ENCODE measurements around the gene NPBWR2. TPM values are rescaled to one million over a fixed set of nuclear protein-coding genes. Genes with fewer than 3 reads are reported as not detected.

Gene NPBWR2
- total and polyA plus RNA-seq, 8 donors: not detected

DNA sequence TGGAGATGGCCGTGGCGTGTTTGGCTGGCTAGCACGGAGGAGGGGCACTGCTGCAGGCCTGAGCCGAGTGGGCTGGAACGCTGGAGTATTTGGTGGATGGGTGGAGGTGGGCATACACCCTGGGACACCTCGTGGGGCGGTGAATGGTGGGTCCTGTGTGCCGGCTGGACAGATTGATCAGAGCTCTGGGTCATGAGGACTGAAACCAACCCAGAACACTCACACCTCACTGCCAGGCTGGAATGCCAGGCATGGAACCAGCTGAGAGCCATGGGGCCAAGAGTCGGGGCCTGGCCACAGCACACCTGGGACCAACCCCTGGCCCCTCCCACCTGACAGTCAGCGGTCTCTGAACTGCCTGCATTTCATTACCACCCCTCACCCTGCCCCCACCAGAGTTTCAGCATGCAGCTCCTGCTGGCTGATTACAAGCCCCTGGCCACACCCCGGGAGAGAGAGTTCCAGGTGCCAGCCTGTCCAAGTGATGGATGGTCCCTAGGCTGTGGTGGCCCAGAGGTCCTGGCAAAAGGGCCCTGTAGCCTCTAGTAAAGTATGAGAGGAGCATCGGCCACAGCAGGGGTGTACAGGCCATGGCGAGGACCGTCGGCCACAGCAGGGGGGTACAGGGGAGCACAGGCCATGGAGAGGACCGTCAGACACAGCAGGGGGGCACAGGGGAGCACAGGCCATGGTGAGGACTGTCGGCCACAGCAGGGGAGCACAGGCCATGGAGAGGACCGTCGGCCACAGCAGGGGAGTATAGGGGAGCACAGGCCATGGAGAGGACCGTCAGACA, 3.3 kb downstream of the NPBWR2 start:
- DNase-seq (peak in 3 of 6 donors; percentile 8 to 58 (median 35)), ATAC-seq (no peak), FAIRE-seq (no peak)
- Histone ChIP-seq H3K27me3 (no peaks in the 10 kb centered on the region), H3K4me3 (no peak overlapping the region), H3K9me3 (no peaks in the 10 kb centered on the region), H3K4me1 (peaks cover 0 to 3% (median 0%) of the 10 kb centered on the region in 3 donors), H3K36me3 (no peaks in the 10 kb centered on the region), H3K27ac (no peak overlapping the region)
- TF ChIP-seq, protein P1, sequence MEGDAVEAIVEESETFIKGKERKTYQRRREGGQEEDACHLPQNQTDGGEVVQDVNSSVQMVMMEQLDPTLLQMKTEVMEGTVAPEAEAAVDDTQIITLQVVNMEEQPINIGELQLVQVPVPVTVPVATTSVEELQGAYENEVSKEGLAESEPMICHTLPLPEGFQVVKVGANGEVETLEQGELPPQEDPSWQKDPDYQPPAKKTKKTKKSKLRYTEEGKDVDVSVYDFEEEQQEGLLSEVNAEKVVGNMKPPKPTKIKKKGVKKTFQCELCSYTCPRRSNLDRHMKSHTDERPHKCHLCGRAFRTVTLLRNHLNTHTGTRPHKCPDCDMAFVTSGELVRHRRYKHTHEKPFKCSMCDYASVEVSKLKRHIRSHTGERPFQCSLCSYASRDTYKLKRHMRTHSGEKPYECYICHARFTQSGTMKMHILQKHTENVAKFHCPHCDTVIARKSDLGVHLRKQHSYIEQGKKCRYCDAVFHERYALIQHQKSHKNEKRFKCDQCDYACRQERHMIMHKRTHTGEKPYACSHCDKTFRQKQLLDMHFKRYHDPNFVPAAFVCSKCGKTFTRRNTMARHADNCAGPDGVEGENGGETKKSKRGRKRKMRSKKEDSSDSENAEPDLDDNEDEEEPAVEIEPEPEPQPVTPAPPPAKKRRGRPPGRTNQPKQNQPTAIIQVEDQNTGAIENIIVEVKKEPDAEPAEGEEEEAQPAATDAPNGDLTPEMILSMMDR (IDR thresholded peaks at IDR 0.05): no peak
- intact Hi-C loops (cut with DNase I): no loop called here
- 52 to 69% methylated on average over 19 to 20 of the region's 20 CpGs for WGBS, 2 donors

DNA sequence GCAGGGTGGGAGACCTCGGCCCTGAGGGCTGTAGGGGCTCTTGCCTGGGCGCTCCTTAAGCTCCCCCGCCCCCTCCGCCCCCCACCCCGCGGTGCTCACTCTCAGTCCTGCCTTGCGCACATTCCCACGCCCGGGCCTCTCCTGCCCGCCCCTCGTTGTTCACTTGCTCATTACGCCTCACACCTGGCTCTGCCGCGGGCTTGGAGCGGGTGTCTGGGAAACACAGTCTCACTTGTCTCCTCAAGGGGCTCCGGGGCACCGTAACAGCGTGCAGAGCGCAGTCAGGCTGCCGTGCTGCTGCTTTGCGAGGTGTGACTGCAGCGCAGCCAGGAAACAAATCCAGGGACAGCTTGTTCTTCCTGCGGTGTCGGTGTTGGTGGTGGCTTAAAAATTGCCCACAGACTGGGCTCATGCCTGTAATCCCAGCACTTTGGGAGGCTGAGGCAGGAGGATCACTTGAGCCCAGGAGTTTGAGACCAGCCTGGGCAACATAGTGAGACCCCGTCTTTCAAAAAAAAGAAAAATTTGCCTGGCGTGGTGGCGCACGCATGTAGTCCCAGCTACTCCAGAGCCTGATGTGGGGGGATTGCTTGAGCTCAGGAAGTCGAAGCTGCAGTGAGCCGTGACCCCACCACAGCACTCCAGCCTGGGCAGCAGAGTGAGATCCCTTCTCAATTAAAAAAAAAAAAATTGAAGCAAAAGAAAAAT, 4.6 kb downstream of the NPBWR2 start:
- intact Hi-C loops (cut with DNase I): no loop called here
- TF ChIP-seq, protein P1 (IDR thresholded peaks at IDR 0.05): no peak
- Histone ChIP-seq H3K4me1 (peaks cover 0 to 3% (median 0%) of the 10 kb centered on the region in 3 donors), H3K36me3 (no peaks in the 10 kb centered on the region), H3K27me3 (no peaks in the 10 kb centered on the region), H3K27ac (no peak overlapping the region), H3K4me3 (peak overlapping the region in 3 of 4 donors; percentile 33 to 68 (median 46)), H3K9me3 (no peaks in the 10 kb centered on the region)
- 20 to 21% methylated on average over 27 to 30 of the region's 30 CpGs for WGBS, 2 donors
- DNase-seq (peak in 3 of 6 donors; percentile 20 to 66 (median 63)), ATAC-seq (peak; percentile 46 to 66 (median 49)), FAIRE-seq (no peak)

DNA sequence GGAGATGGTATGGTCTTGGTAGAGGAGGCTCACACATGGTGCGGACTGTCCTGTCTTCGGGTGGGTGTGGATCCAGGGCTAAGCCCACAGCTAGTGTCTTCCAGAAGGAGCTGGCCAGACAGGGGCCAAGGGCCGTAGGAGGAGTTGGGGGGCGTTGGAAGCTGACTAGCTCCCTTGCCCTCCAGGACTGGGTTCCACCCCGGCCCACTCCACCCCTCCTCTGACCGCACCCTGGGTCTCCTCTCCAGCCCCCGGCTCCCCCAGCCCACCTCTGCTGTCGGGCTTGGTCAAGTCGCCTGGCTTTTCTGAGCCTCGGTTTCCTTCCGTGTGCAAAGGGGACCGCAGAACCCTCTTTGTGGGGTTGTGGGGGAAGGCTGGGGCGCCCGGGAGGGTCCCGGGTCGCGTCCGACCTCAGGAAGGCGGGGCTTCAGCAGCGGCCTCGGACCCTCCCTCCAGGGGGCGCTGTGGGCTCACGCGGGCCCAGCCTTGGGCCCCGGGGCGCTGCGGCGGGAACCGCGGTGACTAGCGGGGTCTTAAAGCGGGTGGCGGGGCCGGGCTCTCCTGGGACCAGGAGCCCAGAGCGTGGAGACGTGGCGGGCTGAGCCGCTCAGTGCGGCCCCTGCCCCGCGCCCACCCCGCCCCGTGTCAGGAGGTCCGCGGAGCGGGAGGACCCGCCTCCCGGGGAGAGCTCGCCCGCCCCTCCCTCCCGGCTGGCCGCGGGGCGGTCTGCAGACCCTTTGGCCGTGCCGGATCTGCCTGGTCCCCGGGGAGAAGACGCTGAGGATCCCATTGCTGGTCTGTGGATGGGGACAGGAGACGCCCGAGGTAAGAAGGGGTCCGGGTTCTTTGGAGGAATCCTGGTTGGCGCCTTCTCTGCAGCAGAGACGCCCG, 5.4 kb downstream of the NPBWR2 start:
- peak overlapping the region; percentile 29 to 68 (median 40) for H3K4me3 ChIP-seq
- H3K27me3 ChIP-seq: no peaks in the 10 kb centered on the region
- ATAC-seq (peak; percentile 86 to 95 (median 88)), FAIRE-seq (no peak), DNase-seq (peak in 5 of 6 donors; percentile 46 to 92 (median 68))
- H3K36me3 ChIP-seq: no peaks in the 10 kb centered on the region
- peaks cover 0 to 3% (median 0%) of the 10 kb centered on the region in 3 donors for H3K4me1 ChIP-seq
- H3K9me3 ChIP-seq: no peaks in the 10 kb centered on the region
- 6% methylated on average over 34 to 64 of the region's 64 CpGs for WGBS, 2 donors
- H3K27ac ChIP-seq: no peak overlapping the region
- TF ChIP-seq, protein P1 (IDR thresholded peaks at IDR 0.05): peak; percentile 57 to 87 (median 78)
- intact Hi-C loops (cut with DNase I): no loop called here

DNA sequence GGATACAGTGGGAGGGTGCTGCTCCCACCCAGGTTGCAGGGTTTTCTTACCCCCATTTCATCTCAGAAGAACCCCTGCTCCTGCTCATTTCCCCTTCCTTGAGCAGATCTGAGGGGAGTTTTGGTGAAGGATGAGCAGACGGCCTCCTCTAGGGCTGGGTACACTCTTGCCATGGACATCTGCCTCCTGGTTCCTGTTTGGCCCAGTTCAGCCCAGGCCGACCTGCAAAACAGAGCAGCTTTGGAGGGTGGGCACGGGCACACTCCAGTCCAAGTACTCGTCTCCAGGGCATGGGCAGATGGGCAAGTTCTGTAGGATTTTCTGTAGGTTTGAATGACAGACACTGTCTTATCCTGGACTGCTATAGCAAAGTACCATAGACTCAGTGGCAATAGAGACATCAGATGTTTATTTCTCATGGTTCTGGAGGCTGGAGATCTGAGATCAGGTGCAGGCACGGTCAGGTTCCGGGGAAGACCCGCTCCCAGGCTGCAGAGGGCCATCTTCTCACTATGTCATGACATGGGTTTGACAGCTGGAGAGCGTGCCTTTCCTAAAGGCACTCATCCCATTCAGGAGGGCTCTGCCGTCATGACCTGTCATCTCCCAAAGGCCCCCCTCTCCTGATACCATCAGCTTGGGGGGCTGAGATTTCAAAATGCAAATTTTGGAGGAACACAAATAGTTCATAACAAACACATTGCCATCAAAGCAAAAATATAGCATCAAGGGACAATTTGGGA, 6.2 kb downstream of the NPBWR2 start:
- intact Hi-C loops (cut with DNase I): no loop called here
- no peaks in the 10 kb centered on the region for H3K36me3 ChIP-seq
- DNase-seq (peak in 2 of 6 donors; percentile 11 to 30), ATAC-seq (no peak), FAIRE-seq (no peak)
- H3K4me1 ChIP-seq: peaks cover 0 to 3% (median 0%) of the 10 kb centered on the region in 3 donors
- H3K4me3 ChIP-seq: no peak overlapping the region
- no peaks in the 10 kb centered on the region for H3K9me3 ChIP-seq
- H3K27me3 ChIP-seq: no peaks in the 10 kb centered on the region
- TF ChIP-seq, protein P1 (IDR thresholded peaks at IDR 0.05): no peak
- 62 to 71% methylated on average over 9 of the region's 9 CpGs for WGBS, 2 donors
- H3K27ac ChIP-seq: no peak overlapping the region

Data from pancreas (tissue), 10 donors.